Astrocyte of the hippocampus (primary cell): ENCODE measurements around the gene PNKP.

Source experiments
- DNase-seq: peaks from one replicate; pipeline ENCODE4 v3.0.0; 2011; ENCODE audit warnings: low read depth, low spot score

PNKP gene

DNA sequence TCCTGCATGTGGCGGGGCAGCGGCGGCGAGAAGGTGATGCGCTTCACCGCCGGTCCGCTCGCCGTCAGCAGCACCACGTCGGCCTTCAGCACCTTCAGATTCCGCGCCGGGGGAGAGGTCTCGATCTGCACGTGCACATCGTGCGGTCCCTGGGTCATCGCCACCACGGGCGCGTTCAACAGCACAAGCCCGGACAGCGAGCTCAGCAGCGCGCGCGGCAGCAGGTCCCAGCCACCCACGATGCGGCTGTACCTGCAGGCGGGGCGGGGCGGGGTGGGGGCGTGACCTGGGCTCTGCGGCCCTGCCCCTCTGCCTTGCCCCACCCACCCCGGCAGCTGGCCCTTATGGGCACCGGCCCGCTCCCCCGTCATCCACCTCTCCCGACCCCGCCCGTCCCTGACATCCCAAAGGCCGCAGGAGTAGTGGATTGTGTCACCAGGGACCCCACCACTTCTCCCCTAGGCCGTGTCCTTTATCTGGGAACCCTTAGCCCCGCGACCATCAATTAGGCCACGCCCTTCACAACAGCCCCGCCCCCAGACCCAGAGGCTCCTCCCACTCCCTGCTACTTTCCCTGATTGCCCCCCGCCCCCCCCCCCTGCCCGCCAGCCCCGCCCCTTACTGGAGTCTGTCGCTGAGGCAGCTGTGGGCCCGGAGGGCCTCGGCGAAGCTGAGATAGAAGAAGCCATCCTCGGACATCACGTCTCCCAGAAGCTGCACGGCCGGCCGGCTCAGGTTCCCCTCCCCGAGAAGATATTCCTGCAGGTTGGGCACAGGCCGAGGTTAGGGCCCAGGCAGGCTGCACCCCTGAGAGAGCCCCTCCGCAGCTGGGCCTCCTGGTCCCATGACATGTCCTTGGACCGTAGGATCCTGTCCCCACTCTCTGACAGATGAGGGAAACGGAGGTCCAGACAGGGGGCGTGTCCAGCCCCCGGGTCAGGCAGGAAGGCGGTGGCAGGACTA, 23.3 kb upstream of the PNKP start:
- peak; percentile 33 for DNase-seq

DNA sequence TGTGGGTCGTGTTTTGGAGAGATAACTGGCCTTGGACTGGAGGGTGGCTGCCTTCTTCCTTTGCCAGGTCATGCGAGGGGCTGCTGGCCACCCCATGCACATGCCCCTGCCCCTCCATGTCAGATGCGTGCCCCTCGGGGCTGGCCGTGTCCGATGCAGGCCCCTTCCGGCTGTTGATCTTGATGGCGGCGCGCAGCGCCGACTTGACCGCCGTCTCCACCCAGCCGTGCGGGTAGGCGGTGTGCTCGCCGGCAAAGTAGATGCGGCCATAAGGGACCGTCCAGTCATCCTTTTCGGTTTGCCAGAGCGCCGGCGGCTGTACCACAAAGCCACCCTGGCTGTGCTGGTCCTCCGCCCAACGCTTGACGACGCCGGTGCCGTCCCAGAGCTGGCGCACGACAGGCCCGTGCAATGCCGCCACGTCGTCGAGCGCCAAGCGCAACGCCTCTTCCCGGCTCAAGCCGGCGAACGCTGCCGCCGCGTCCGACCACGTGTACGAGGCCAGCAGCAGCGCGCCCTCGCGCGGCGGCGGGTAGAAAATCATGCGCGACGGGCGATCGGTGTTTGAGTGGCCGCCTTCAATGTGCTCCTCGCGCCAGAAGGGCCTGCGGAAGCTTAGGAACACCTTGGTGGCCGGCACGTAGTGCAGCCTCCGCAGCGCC, 22.4 kb upstream of the PNKP start:
- peak; percentile 89 for DNase-seq

DNA sequence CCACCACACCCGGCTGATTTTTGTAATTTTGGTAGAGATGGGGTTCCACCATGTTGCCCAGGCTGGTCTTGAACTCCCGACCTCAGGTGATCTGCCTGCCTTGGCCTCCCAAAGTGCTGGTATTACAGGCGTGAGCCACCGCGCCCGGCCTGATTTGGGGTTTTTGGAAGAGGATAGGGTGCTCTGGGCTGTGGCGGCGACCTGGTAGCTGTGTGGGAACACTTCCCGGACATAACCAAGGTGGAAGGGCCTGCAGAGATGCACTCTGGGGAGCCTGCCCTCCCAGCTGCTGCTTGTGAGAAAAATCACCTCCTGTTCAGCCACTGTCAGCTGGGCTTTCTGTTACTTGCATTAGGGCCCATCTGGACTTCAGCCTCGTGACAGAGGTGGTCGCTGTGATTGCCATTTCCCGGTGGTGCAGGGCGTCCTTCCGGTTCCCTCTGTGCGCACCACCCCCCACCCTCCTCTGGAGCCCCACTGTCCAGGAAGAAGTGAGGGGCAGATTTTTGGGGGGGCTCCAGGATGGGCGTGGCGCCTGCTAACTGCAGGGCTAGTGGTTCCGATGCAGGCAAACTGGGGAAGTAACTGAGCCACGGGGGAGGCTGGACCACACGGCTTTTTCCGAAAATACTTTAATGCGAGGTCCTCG, 21.8 kb upstream of the PNKP start:
- no peak for DNase-seq

DNA sequence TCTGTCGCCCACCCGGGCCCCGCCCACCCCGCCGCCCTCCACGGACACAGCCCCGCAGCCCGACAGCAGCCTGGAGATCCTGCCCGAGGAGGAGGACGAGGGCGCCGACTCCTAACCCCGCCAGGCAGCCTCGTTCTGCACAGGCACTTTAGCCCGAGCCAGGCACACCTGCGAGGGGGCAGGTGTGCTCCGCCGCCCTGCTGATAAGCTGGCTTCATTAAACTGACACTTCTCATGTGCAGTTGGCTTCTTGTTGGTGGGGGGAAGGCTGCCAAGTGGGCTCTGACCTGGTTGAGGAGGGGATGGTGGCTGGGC, 21.1 kb upstream of the PNKP start:
- DNase-seq: no peak

DNA sequence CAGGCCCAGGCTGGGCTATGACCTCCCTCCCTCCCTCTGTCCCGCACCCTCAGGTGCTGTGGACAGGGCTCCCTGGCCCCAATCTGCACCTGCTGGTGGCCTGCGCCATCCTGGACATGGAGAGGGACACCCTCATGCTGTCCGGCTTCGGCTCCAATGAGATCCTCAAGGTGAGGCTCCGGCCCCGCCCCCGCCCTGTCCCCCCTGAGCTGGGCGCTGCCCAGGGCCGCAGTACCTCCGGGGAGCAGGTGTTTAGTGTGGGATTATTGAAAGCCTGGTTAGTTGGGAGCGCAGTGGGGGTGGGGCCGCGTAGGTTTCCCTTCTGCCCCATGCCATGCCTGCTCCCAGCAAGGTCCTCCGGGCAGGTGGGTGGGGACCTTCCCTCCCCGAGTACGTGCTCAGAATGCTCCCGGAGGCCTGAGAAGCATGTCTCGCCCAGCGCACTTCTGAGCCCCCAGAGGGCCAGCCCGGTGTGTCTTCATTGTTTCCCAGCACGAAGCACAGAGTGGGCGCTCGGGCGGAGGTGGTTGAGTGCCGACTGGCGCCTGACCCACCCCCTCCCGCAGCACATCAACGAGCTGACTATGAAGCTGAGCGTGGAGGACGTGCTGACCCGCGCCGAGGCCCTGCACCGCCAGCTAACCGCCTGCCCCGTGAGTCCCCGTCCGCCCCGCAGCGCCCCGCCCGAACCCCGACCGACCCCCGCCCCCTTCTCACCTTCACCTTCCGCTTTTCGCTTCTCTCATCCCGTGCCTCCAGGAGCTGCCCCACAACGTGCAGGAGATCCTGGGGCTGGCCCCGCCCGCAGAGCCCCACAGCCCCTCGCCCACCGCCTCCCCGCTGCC, 20.5 kb upstream of the PNKP start:
- no peak for DNase-seq

DNA sequence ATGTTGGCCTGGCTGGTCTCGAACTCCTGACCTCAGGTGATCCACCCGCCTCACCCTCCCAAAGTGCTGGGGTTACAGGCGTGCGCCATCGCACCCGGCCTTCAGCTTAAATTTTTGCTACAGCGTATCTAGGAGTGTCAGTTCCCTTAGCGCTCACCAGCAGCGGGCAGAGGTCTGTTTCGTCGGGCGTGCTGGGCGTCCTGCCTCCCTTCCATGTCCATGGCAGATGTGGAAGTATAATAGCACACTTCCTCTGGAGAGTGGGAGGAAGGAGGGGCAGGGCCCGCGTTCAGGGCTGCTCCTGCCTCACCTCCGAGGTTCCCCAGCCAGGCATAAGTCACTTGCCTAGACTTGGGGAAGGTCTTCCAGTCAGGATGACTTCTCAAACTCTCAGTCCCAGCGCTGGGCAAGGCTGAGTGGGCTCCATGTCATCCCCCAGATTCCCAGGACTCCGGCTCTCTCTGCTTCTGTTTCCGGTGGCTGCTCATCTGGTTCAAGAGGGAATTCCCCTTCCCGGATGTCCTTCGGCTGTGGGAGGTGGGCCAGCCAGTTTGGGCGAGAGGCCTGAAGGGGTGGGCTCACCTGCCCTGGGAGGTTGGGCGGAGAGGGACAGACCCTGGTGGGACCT, 19.8 kb upstream of the PNKP start:
- DNase-seq: no peak

DNA sequence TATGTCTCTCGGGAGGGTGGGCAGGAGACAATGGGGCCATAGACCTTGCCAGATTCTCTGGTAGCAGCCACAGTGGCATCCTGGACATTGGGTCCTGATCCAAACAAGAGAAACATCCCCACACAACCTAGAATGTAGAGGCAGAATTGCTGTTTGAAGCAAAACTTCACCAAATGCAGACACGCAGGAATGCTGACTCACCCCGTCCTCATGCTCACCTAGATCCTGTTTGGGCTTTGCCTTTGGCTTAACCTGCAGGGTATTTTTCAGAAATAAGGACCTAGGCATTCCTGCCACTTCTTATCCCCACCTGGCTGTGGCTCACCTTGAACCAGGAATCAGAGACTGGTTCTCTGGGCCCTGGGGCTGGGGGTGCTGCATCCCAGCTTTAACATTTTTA, 17.4 kb upstream of the PNKP start:
- no peak for DNase-seq

DNA sequence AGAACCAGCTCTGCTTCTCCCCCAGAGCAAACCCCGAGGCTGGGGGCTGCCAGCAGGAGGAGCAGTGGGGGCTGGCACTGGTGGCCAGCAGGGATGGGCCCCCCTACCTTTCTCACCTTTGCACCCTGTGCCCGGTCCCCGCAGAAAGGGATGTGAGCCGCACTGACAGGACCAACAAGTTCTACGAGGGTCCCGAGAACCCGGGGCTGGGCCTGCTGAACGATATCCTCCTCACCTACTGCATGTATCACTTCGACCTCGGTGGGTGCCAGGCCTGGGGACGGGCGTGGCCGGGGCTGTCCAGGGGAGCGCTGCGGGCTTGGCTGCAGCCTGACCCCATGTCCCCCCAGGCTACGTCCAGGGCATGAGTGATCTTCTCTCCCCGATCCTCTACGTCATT, 16.7 kb upstream of the PNKP start:
- DNase-seq: no peak

DNA sequence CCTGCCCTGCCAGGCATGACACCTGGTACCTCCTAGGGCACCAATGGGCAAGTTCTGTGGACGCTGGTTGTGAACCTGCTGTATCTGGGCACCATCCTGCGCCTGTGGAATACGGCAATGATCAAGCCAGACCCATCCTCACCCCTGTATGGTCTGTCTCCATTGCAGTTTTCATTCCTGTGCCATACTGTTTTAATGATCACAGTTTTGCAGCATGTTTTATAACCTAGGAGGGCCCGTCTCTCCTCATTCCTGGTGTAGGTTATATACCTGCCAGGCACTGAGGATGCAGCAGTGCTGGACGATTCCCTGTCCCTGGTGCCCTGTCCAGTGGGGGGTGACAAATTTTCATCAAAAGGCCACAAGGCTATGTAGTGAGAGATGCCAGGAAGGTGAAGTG, 15.7 kb upstream of the PNKP start:
- no peak for DNase-seq

DNA sequence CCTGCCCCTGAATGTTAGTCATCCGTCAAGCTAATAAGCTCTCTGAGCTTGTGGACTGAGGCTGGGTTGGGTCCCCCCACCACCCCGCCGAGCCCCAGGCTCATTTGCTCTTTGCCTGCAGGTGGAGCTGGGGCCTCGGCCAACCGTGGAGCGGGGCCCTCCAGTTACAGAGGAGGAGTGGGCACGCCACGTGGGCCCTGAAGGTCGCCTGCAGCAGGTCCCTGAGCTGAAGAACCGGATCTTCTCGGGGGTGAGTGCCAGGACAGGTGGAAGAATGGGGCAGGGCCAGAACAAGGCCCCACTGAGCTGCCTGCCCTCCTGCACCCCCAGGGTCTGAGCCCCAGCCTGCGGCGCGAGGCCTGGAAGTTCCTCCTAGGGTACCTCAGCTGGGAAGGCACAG, 15.3 kb upstream of the PNKP start:
- DNase-seq: no peak

DNA sequence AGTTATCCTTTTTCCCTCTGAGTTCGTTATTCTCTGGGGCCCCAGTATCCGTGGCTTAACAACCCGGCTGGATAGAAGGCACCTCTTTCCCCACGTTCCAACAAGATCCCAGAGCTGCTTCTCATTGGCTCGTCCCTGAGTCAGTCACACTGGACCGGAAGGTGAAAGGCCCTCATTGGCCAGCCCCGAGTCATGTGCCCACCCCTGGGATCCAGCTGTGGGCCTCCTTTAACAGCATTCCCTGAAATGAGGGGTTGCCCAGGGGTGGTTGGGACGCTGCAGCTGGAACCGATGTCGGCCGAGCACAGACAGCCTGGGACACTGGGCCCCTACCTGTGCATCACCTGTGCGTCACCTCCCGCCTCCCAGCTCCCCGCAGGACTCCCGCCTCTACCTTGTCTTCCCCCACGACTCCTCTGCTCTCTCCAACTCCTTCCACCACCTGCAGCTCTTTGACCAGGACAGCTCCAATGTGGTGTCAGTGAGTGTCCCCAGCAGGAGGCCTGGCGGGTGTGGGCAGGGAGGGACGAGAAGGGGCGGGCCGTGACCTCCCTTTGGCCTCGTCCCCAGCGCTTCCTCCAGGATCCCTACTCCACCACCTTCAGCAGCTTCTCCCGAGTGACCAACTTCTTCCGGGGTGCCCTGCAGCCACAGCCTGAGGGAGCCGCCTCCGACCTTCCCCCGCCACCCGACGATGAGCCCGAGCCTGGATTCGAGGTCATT, 14.5 kb upstream of the PNKP start:
- no peak for DNase-seq

DNA sequence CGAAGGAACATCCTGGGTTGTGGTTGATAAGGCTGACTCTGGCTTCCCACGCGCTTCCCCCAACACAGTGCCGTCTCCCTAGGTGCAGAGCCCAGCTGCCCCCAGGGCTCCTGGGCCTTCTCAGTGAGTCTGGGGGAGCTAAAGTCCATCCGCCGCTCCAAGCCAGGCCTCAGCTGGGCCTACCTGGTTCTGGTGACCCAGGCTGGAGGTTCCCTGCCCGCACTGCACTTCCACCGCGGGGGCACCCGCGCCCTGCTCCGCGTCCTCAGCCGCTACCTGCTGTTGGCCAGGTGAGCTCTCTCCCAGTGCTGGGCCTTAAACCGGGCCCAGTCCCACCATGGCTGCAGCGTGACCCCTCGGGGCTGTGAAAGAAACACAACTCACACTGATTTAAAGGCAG, 13.8 kb upstream of the PNKP start:
- no peak for DNase-seq

DNA sequence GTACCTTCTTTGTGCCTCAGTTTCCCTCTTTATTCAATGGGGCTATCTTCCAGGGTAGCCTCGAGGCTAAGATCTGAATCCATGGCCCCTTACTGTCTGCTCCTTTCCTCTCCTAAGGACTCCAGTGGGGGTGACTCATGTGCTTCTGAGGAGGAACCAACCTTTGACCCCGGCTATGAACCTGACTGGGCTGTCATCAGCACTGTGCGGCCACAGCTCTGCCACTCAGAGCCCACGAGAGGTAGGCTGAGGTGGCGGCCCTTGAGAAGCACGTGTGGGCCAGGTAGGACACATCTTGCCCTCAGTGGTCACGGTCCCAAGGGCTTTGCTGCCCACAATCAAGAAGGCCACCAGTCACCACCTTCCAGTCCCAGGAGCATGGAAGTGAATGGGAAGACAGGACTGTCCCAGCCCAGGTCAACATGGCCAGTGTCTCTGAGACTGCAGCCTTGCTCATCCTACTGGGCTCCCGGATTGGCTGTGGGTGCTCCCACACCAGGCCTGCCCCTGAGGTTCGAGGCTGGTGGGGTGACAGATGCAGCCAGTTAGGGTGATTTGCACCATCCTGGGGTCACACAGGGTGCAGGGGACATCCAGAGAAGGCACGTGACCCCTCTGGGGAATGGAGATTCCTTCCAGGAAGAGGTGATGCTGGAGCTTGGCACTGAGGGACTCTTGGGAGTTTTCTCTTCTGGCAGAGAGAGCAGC, 12.9 kb upstream of the PNKP start:
- no peak for DNase-seq

DNA sequence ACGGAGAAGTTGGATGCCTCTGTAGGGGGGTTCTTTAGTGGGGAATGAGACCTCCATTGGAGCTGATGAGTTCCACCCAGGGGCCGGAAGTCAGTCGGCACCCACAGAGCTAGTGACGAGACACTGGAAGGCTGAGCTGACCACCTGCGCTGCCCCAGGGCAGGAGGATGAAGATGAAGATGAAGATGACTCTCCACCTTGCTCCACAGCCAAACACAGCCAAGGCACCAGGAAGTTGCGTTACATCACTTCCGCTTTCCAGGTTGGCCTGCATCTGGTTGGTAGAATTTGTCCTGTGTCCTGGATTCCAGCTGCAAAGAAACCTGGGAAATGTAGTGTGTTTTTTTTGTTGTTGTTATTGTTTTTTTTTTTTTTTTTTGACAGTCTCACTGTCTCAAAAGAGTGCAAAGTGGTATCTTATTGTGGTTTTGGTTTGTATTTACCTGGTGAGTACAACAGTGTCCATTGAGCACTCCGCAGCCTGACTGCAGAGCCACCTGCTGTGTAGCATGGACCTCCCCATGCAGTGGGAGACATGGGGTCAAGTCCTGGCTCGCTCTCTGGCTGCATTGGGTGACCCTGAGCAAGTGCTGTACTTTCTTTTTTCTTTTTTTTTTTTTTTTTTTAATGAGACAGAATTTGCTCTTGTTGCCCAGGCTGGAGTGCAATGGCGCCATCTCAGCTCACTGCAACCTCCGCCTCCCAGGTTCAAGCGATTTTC, 12.0 kb upstream of the PNKP start:
- DNase-seq: no peak

DNA sequence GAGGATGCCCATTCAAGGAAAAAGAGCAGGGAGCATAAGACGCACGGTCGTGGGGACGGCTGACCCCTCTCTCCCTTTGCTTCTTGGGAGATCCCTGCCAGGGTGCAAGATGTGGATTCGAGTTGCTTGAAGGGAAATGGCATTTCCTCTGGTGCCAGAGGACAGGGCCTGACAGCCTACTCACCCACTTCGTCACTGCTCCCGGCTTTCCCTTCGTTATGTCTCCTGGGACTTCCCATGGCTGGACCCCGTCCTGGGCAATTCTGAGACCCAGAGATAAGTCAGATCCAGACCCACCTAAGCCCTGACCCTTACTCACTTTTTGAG, 11.3 kb upstream of the PNKP start:
- no peak for DNase-seq

DNA sequence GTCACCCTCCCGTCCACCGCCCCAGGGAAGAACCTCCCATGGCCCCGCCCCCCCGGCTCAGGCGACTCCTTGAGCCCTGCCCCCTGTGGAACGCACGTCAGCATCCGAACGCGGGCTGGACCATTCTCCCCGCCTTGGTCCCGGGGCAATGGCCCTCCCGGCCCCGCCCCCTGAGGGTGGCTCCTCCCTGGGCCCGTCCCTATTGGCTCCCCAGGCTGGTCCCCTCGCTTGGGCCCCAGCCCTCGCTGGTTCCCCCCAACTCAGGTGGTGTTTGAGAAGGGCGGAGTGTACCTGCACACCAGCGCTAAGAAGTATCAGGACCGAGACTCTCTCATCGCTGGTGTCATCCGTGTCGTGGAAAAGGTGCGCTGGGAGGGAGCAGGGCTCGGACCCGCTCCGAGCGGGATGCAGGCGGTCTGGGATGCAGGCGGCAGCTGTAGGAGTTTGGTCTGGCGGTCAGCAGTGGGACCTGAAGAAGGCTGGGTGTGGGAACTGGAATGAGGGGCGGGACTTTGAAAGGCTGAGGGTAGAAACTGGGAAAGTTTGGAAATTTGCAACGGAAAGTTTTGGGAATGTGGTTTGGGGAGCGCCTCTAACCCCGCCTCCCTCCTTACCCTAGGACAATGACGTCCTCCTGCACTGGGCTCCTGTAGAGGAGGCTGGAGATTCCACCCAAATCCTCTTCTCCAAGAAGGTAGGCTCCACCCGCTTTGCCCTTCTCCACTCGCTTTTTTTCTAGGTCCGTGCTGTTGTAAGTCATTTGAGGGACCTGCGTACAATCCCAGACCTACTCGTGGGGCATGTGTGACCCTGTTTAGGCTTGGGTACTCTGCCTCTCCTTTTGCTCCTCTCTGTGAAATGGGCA, 10.7 kb upstream of the PNKP start:
- peak; percentile 99 for DNase-seq

DNA sequence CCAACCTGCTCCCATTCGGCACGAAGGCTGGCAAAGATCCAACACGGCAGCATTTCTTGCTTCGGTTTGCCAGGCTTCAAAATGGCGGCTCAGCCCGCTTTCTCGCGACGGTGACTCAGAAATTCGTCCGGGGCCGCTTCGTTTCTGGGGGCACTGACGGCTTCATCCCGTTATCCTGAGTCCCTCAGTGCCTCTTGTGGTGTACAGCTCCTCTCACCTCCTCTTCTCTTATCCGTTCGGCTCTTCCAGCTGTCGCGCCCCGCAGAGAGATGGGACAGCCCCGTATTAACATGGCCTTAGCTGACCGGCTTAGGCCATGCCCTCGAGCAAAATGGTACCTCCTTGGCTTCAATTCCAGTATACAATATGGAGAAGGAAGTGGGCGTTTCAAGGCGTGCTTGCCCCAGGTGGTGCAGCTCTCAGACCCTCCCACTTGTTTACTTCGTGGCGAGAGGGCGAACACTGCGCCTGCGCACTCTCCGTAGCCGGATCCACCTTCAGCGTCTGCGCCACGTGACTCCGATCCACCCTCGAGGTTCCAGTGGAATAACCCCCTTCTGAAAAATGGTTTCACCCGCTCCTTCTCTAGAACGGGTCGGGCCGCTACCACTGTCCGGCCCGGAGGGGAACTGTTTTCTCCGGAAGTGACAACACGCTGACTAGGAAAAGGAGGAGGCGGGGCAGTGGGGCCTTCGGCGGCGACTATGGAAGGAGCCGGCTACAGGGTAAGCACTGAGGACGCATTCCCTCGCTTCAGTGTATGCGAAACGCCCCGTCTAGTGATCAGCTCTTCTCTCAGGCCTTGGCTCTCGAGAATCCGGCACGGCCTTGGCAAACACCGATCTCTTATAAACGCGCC, 9.9 kb upstream of the PNKP start, which contains the start of the genes AKT1S1 and TBC1D17:
Gene AKT1S1, minus strand, starts transcription at position 336 of the 859 bp plus-strand sequence. CDS start 4,060 bp downstream, outside the sequence.
Gene TBC1D17, plus strand, starts transcription at position 683 of the 859 bp plus-strand sequence. Its CDS starts 22 bp downstream, at position 705.
- DNase-seq: peak; percentile 100
